ENCODE results near the gene FGB.
A peak's percentile ranks its signal among the peaks of the same experiment; 100 is the strongest.
"Not testable (repeated sequence)": the region's sequence is repeated elsewhere in the genome, so short reads cannot be mapped to it uniquely, and the experiment has no call there.

Gene FGB

GRCh38 chr4:154595807-154596206, 33.0 kb downstream of the FGB start:
- DNase-seq (ENCODE audit: low read depth, low spot score): no peak

DNA sequence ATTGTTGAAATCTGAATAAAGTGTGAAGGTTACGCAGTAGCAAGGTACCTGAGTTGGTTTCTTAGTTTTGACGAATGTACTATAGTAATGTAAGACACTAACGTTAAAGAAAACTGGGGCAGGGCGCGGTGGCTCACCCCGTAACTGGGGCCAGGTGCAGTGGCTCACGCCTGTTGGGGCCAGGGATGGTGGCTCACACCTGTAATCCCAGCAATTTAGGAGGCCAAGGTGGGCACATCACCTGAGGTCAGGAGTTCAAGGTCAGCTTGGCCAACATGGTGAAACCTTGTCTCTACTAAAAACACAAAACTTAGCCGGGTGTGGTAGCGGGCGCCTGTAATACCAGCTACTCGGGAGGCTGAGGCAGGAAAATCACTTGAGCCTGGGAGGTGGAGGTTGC, 34.5 kb downstream of the FGB start:
- not testable (repeated sequence) for DNase-seq (ENCODE audit: low read depth, low spot score)

DNA sequence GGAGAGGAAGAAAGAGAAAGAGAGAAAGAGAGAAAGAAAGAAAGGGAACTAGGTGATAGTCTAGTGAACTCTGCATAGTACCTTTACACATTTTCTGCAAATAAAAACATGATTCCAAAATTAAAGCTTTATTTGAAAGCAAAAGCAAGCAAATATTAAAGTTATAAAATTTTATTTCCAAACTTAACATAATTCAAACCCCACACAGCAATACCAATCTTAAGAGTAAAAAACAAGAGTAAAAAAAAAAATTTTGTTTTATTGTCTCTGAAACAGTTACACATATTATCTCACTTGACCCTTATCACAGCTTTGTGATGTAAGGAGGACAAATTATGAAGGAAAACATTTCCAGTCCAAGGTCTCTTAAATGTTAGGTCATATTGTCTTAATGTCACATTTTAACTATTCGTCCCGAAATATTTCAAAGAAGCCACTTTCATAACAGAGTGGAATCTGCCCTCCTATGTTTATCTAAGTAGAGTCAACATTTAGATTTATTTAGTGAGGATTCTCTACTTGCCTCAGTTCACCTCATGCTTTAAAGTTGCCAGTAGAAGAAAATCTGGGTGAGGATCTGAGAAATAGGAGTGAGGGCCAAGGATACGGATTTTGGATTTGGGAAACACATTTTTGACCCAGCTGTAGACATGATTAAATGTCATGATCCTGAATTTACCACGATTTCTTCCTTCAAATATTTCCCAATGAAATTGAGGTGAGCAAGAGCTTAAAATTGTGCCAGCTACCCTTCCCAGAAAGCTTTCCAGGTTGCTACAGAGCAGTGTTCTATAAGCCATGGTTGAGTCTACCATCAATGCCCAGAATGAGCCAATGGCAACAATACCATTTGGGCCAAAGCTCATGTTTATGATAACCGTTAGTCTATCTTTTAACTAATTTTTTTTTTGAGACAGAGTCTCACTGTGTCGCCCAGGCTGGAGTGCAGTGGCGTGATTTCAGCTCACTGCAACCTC, 35.3 kb downstream of the FGB start:
- no peak for DNase-seq (ENCODE audit: low read depth, low spot score)

DNA sequence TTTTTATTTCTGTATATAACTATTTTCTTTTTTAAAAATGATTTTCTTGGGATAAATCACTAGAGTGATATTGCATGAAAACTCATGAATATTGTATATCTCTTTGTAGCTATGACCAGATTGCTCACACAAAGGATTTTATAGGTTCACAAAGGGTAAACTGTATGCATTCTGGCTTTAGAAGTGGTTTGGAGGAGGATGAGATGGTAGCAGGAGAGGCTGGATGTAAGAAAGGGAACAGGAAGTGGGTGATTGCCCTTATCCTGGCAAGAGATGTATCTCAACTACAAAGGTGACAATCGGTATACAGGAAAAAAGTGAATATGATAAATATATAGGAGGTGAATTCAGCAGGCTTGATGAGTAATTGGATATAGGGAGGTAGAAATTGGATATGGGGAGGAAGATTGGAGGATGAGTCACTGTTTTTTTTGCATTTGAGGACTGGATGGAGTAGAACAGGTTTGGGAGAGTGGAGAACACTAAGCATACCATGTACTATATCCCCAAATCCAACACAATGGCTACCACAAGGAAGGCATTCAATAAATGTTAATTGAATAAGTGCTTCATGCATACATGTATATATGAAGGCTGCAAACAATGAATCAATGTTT, 39.7 kb downstream of the FGB start:
- DNase-seq (ENCODE audit: low read depth, low spot score): no peak

- no peak for DNase-seq (ENCODE audit: low read depth, low spot score)
These were observed 40.5 kb downstream of the FGB start for GRCh38 chr4:154603033-154603943.

DNA sequence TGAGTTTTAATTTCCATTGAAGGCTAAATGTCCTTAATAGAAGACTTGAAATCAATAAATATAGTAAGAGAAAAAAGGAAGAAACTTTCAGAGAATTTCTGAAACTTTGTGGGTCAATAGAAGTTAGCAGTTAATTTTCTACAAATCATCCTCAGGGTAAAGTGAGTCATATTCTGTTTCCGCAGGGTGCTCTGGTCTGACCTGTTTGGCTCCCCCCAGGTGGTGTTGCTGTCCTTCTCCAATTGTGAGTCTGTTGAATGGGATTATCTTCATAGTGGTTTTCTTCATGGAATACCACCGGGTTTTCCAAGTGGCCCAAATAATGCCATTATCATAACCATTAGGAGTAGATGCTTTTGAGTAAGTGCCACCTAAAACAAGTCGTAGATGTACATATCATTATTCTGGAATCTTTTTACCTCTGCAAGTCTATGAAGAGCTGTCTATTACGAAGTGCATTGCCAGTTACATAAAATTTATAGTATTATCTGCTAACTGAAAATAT, 41.9 kb downstream of the FGB start:
- DNase-seq (ENCODE audit: low read depth, low spot score): no peak

DNA sequence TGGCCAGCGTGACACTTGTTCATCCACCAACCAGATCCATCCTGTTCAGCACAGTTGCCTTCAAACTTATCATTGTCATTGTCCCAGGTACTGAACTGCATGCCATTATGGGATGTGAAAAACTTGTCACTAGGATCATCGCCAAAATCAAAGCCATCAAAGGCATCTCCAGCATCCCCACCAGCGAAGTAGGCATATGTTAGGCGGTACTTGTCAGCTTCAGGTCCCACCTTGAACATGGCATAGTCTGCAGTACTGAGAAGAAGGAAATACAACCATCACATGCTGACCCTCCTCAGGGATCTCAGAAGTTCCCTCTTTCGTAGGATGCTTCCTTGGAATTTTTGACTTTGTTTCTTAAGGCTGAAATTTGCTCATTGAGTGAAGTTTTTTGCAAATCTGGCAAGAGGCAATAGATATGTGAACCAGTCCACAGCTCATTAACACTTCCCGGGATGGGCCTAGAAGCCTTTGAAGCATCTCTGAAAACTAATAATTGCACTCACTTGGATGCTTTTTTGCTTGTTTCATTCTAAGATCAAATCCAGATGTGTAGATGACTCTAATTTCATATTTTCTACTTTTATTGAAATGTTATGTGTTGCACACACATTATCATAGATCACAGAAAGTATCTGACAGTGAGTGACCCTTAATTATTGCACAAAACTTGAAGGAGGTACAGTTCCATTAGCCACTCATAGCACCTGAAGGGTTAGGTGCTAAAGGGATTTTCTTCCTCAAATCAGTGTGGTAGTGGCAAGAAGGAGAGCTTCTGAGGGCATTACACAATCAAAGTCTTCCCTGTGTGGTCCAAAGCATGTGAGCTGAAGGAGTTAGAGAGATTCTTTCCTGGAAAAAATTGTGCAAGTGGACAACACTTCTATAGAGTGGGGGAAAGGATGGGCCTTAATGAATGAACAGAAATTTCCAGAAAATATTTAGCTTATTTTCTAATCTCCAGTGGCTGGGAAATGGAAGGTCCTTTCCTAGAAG, 44.2 kb downstream of the FGB start:
- DNase-seq (ENCODE audit: low read depth, low spot score): no peak

DNA sequence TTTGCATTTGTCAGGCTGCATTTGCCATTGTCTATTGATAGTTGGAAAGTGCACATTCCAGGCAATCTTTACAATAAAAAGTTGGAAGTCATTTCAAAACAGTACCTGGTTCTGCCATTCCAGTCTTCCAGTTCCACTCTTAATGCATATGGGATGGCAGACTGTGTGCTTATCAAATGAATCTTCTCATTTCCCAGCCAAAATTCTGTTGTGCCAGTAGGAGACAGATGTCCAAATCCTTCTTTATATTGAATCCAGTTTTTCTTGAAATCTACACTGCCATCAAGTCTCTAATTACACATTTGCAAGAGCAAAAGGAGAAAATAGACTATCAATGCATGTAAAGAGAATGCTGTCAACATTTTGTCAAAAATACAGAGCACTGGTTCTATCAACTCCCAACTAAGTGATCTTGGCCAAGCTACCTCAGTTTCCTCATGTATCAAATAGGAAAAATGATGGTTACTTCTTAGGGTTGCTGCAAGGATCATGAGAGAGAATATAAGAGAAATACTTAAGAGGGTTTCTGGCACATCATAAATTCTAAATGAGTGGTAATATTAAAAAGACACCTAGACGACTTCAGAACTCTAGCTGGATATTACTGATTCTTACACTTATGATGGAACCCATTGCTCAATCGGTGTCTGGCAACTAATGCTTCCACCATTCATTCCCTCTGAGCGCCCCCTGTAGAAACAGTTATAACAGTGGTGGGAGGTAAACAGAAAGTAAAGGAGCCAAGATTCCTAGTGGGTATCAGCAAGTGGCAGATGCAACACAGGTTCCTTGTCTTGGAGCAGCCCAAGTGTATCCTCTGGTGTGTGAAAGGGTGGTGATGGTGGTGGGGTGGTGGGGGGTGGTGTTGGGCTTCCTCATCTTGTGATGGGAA, 45.8 kb downstream of the FGB start:
- DNase-seq (ENCODE audit: low read depth, low spot score): no peak

GRCh38 chr4:154609532-154609931, 46.7 kb downstream of the FGB start:
- DNase-seq (ENCODE audit: low read depth, low spot score): no peak

- DNase-seq (ENCODE audit: low read depth, low spot score): no peak
These were observed 47.8 kb downstream of the FGB start for GRCh38 chr4:154610582-154610981.

- no peak for DNase-seq (ENCODE audit: low read depth, low spot score)
These were observed 49.0 kb downstream of the FGB start for GRCh38 chr4:154611833-154612232.

GRCh38 chr4:154612472-154613414, 49.9 kb downstream of the FGB start, which contains the start of gene FGG:
Gene FGG (minus strand): TSS chr4:154612656. CDS start chr4:154612609, 47 bp downstream.
- no peak for DNase-seq (ENCODE audit: low read depth, low spot score)

DNA sequence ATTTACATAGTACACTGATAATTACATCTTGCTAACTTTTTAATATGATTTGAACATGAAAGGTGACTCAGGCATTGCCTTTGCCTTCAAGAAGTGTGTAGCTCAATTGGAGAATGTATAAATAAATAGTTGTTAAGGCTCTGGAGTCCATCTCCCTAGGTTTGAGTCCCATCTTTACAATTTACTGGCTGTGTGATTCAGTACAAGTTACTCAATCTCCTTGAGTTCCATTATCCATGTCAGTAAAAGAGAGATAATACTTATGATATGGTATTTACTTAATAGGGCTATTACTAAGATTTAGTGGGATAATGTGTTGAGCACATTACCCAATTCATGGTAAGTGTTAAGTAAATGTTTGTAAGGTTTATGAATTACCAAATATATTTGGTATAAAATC, 51.5 kb downstream of the FGB start:
- no peak for DNase-seq (ENCODE audit: low read depth, low spot score)

DNA sequence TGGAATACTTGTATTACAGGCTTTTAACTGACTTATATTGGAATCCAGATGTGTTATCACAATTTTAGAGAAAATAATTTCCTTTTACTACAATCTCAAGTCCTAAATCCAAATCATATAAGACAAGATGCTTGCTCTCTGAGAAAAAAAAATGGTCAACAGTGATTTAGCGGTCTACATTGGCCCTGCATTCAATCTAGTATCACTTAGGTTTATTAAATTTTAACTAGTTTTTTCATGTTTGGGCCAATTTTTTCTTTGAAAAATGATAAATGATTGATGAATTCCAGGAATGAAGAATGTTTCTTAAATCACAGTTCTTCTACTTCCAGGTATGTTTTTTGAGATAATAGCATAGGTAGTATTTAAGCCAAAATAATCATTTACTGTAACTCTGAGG, 52.4 kb downstream of the FGB start:
- DNase-seq (ENCODE audit: low read depth, low spot score): no peak

- DNase-seq (ENCODE audit: low read depth, low spot score): no peak
These were observed 53.5 kb downstream of the FGB start for GRCh38 chr4:154616287-154616686.

- DNase-seq (ENCODE audit: low read depth, low spot score): no peak
These were observed 53.9 kb downstream of the FGB start for GRCh38 chr4:154616731-154617130.

DNA sequence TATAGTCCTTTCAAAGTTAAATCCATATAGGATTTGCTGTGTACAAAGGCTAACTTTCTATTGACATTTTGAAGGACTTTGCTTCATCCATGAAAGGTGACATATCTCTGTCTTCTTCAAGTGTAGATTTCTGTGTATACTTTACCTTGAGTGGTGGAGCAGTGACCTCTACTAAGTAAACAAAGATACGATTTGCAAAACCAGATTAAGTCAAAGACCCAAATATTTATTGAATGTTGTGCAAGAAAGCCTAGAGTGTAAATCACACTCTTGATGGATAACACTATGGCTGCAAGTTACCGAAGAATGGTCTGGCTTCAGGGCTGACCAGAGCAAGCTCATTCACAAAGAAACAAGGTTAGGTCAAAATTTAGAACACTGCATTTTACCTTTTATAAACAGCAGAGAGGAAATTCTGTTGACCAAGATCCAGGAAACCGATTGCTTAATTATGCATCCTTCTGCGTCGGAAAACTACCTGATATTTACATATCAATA, 55.1 kb downstream of the FGB start:
- no peak for DNase-seq (ENCODE audit: low read depth, low spot score)

- peak; percentile 18 for DNase-seq (ENCODE audit: low read depth, low spot score)
These were observed 56.0 kb downstream of the FGB start for GRCh38 chr4:154618708-154619315.

Measured in smooth muscle cell of the brain vasculature (primary cell).